HepG2 (cell line): ENCODE data around the gene RAPGEF5. TPM values are rescaled to one million over a fixed set of nuclear protein-coding genes. Genes with fewer than 3 reads are reported as not detected.
A peak's percentile ranks its signal among the peaks of the same experiment; 100 is the strongest.

Source experiments
- ARNT2 ChIP-seq: sonication (generic); formaldehyde crosslinking; IDR thresholded peaks from 2 replicates; pipeline ENCODE4 v1.8.0; 2022; ENCODE audit warnings: mild to moderate bottlenecking, low read depth, missing genetic modification reagents, moderate library complexity
- ATF4 ChIP-seq, 2 experiments: fragments of 450-650 bp in 1 of 2; sonication (generic) in 1 of 2; formaldehyde crosslinking; IDR thresholded peaks; 2 replicates each; pipeline versions ENCODE4 v1.5.0 to v1.8.0; 2020 to 2022; ENCODE audit warnings: mild to moderate bottlenecking in 1 of 2, missing genetic modification reagents in 1 of 2
- ATRX ChIP-seq: sonication (generic); formaldehyde crosslinking; IDR thresholded peaks from 2 replicates; pipeline ENCODE4 v1.4.0; 2020; ENCODE audit warnings: missing genetic modification reagents, borderline replicate concordance
- CREB1 ChIP-seq, 2 experiments: fragments of 450-650 bp in 1 of 2; IDR thresholded peaks; 2 replicates each; pipeline ENCODE4 v1.6.1; 2016 to 2017; ENCODE audit warnings: control low read depth in 1 of 2, mild to moderate bottlenecking in 1 of 2, missing compliant biosample characterization in 1 of 2, missing genetic modification characterization in 1 of 2
- DR1 ChIP-seq: sonication (generic); formaldehyde crosslinking; IDR thresholded peaks from 2 replicates; pipeline ENCODE4 v1.8.0; 2021; ENCODE audit warnings: mild to moderate bottlenecking, missing genetic modification reagents, inconsistent platforms
- FOXK2 ChIP-seq: fragments of 450-650 bp; IDR thresholded peaks from 2 replicates; pipeline ENCODE4 v1.6.1; 2016
- HDAC6 ChIP-seq: fragments of 200-600 bp; sonication (generic); IDR thresholded peaks from 2 replicates; pipeline ENCODE4 v1.7.0; 2017; ENCODE audit warnings: mild to moderate bottlenecking, antibody characterized with exemption, low read length, low read depth
- NPAS2 ChIP-seq: sonication (generic); formaldehyde crosslinking; IDR thresholded peaks from 2 replicates; pipeline ENCODE4 v1.8.0; 2022; ENCODE audit warnings: mild to moderate bottlenecking, missing genetic modification reagents, borderline replicate concordance
- POLR2AphosphoS5 ChIP-seq: IDR thresholded peaks from 2 replicates; pipeline ENCODE4 v1.6.1; 2012; ENCODE audit warnings: low read depth, low read length
- PTBP1 ChIP-seq: fragments of 200-400 bp; formaldehyde crosslinking; IDR thresholded peaks from 2 replicates; pipeline ENCODE4 v1.6.1; 2018; ENCODE audit warnings: low read length, low read depth; ENCODE audit not compliant: poor library complexity, severe bottlenecking
- REL ChIP-seq: sonication (generic); formaldehyde crosslinking; conservative IDR thresholded peaks from 2 replicates; pipeline ENCODE4 v1.8.0; 2022; ENCODE audit warnings: mild to moderate bottlenecking, missing genetic modification reagents, moderate library complexity
- ZBTB2 ChIP-seq: sonication (generic); formaldehyde crosslinking; IDR thresholded peaks from 2 replicates; pipeline ENCODE4 v1.8.0; 2022; ENCODE audit warnings: low read depth, missing genetic modification reagents
- ZBTB7B ChIP-seq: sonication (generic); formaldehyde crosslinking; IDR thresholded peaks from 2 replicates; pipeline ENCODE4 v1.4.0; 2020; ENCODE audit warnings: missing genetic modification reagents
- ZNF160 ChIP-seq: sonication (generic); formaldehyde crosslinking; IDR thresholded peaks from 2 replicates; pipeline ENCODE4 v1.8.0; 2022; ENCODE audit warnings: mild to moderate bottlenecking, inconsistent platforms, missing genetic modification reagents
- ZNF17 ChIP-seq: sonication (generic); formaldehyde crosslinking; IDR thresholded peaks from 2 replicates; pipeline ENCODE4 v1.5.0; 2020; ENCODE audit warnings: mild to moderate bottlenecking, missing genetic modification reagents
- ZNF644 ChIP-seq: IDR thresholded peaks from 2 replicates; pipeline ENCODE4 v1.6.1; 2016; ENCODE audit warnings: low read depth
- ZNF660 ChIP-seq: sonication (generic); formaldehyde crosslinking; IDR thresholded peaks from 2 replicates; pipeline ENCODE4 v1.5.1; 2020; ENCODE audit warnings: mild to moderate bottlenecking, low read depth, missing genetic modification reagents, borderline replicate concordance
- ZNF674 ChIP-seq: sonication (generic); formaldehyde crosslinking; IDR thresholded peaks from 2 replicates; pipeline ENCODE4 v1.5.0; 2020; ENCODE audit warnings: low read depth, mild to moderate bottlenecking, missing genetic modification reagents
- ZSCAN21 ChIP-seq: sonication (generic); formaldehyde crosslinking; IDR thresholded peaks from 2 replicates; pipeline ENCODE4 v1.8.0; 2022; ENCODE audit warnings: mild to moderate bottlenecking, missing genetic modification reagents, moderate library complexity, borderline replicate concordance
- polyA plus RNA-seq, 8 experiments: library from polyadenylated mRNA; depleted of rRNA in 3 of 8; stranded (reverse) in 7 of 8; unstranded in 1 of 8; fragments of >200 nt; fragmentation: Illumina TruSeq in 4 of 8; extraction: Trizol in 4 of 8; gene quantifications; 2 replicates each; pipeline versions ENCODE4 v1.2.1 to v1.2.3, GENCODE V29; 2011 to 2016; ENCODE audit warnings: low read depth in 4 of 8, missing spikeins in 1 of 8, mixed read lengths in 1 of 8; ENCODE audit not compliant: insufficient read depth in 1 of 8
- total RNA-seq, 5 experiments: library from RNA; depleted of rRNA; stranded (reverse); fragments of >200 nt; fragmentation: Illumina TruSeq; extraction: Trizol; gene quantifications; 2 replicates each; pipeline ENCODE4 v1.2.3, GENCODE V29; 2016; ENCODE audit warnings: low read depth in 1 of 5
- TF ChIP-seq, protein P1 (sequence below): sonication (generic); formaldehyde crosslinking; IDR thresholded peaks from 2 replicates; pipeline ENCODE4 v1.5.1; 2020; ENCODE audit warnings: mild to moderate bottlenecking, missing genetic modification reagents, borderline replicate concordance
- TF ChIP-seq, protein P2 (sequence below): sonication (generic); formaldehyde crosslinking; IDR thresholded peaks from 2 replicates; pipeline ENCODE4 v1.5.0; 2020; ENCODE audit warnings: mild to moderate bottlenecking, missing genetic modification reagents, borderline replicate concordance

Gene RAPGEF5
- total and polyA plus RNA-seq, 2 of the 13 experiments (the other 11 are each of a cell fraction or from before 2014, with no cell fraction given), result 17.1 to 23.4 TPM

GRCh38 chr7:22082886-22083703 lies 273.9 kb downstream of the RAPGEF5 start (continued):
- TF ChIP-seq ZSCAN21 (CRISPR knock-in tag) (peak; percentile 39; the same call in 1 of the 2 replicates), REL (no peak), ZBTB7B (CRISPR knock-in tag) (peak; percentile 74), ZBTB2 (CRISPR knock-in tag) (no peak), ZNF660 (CRISPR knock-in tag) (no peak), DR1 (no peak), CREB1 (IDR thresholded peaks at IDR 0.05) (no peak), CREB1 (CRISPR knock-in tag; IDR thresholded peaks at IDR 0.05) (no peak), ZNF160 (CRISPR knock-in tag) (no peak), ZNF674 (CRISPR knock-in tag) (no peak), PTBP1 (no peak), NPAS2 (CRISPR knock-in tag) (no peak), ARNT2 (no peak), ZNF644 (CRISPR knock-in tag) (no peak), POLR2AphosphoS5 (no peak), HDAC6 (no peak), ZNF17 (CRISPR knock-in tag) (no peak), FOXK2 (no peak), ATF4 (CRISPR knock-in tag; IDR thresholded peaks at IDR 0.05) (no peak), ATRX (CRISPR knock-in tag) (no peak)
- TF ChIP-seq, protein P1, sequence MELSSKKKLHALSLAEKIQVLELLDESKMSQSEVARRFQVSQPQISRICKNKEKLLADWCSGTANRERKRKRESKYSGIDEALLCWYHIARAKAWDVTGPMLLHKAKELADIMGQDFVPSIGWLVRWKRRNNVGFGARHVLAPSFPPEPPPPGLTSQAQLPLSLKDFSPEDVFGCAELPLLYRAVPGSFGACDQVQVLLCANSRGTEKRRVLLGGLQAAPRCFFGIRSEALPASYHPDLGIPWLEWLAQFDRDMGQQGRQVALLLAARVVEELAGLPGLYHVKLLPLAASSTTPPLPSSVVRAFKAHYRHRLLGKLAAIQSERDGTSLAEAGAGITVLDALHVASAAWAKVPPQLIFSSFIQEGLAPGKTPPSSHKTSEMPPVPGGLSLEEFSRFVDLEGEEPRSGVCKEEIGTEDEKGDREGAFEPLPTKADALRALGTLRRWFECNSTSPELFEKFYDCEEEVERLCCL (CRISPR knock-in tag), result no peak
- TF ChIP-seq, protein P2, sequence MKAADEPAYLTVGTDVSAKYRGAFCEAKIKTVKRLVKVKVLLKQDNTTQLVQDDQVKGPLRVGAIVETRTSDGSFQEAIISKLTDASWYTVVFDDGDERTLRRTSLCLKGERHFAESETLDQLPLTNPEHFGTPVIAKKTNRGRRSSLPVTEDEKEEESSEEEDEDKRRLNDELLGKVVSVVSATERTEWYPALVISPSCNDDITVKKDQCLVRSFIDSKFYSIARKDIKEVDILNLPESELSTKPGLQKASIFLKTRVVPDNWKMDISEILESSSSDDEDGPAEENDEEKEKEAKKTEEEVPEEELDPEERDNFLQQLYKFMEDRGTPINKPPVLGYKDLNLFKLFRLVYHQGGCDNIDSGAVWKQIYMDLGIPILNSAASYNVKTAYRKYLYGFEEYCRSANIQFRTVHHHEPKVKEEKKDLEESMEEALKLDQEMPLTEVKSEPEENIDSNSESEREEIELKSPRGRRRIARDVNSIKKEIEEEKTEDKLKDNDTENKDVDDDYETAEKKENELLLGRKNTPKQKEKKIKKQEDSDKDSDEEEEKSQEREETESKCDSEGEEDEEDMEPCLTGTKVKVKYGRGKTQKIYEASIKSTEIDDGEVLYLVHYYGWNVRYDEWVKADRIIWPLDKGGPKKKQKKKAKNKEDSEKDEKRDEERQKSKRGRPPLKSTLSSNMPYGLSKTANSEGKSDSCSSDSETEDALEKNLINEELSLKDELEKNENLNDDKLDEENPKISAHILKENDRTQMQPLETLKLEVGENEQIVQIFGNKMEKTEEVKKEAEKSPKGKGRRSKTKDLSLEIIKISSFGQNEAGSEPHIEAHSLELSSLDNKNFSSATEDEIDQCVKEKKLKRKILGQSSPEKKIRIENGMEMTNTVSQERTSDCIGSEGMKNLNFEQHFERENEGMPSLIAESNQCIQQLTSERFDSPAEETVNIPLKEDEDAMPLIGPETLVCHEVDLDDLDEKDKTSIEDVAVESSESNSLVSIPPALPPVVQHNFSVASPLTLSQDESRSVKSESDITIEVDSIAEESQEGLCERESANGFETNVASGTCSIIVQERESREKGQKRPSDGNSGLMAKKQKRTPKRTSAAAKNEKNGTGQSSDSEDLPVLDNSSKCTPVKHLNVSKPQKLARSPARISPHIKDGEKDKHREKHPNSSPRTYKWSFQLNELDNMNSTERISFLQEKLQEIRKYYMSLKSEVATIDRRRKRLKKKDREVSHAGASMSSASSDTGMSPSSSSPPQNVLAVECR, result peak; percentile 27; the same call in 1 of the 2 replicates
